ENCODE results near the gene SEPTIN5. TPM values are rescaled to one million over a fixed set of nuclear protein-coding genes. Genes with fewer than 3 reads are reported as not detected.

Gene SEPTIN5
- total RNA-seq, 1 experiment from 2014 or later: 22.4 TPM

- H3K27ac Mint-ChIP-seq: no peak overlapping the region
- no peaks in the 10 kb centered on the region for H3K9me3 Mint-ChIP-seq
- TF ChIP-seq RELA (CRISPR knock-in tag; IDR thresholded peaks at IDR 0.05; ENCODE audit: borderline replicate concordance) (no peak), PREB (CRISPR knock-in tag; IDR thresholded peaks at IDR 0.05; ENCODE audit: borderline replicate concordance) (no peak), TP53 (CRISPR knock-in tag; IDR thresholded peaks at IDR 0.05) (no peak), JUN (CRISPR knock-in tag; IDR thresholded peaks at IDR 0.05) (no peak), NFYB (CRISPR knock-in tag; conservative IDR thresholded peaks at IDR 0.05; ENCODE audit: low read depth) (no peak), HMGA2 (CRISPR knock-in tag; IDR thresholded peaks at IDR 0.05) (no peak)
- peaks cover 30% of the 10 kb centered on the region for H3K4me1 Mint-ChIP-seq
- ChIA-PET POLR2A (no interaction called here), CTCF (interaction anchor here (1.4 to 5.4 kb wide), 7 partner anchors 11 to 144 kb away, joined by 3 to 44 read pairs (median 6); partner anchors contain the start of gene GP1BB)
- H3K27me3 Mint-ChIP-seq (ENCODE audit: low read depth): peaks cover 91% of the 10 kb centered on the region
- no peak overlapping the region for H3K4me3 Mint-ChIP-seq
- no peaks in the 10 kb centered on the region for H3K36me3 Mint-ChIP-seq
- DNase-seq (ENCODE audit: low spot score): peak; percentile 41
- peak; percentile 1; the same call in 1 of the 2 replicates for ATAC-seq
Measured at GRCh38 chr22:19766240-19766510, 51.9 kb downstream of the SEPTIN5 start.

- peak; percentile 30 for TF ChIP-seq CTCF (IDR thresholded peaks at IDR 0.05)
- TF ChIP-seq NR2C2 (CRISPR knock-in tag; IDR thresholded peaks at IDR 0.05): no peak
- no peak for TF ChIP-seq SOX15 (CRISPR knock-in tag; IDR thresholded peaks at IDR 0.05)
- 0 out of 2 replicates have a peak, but pooled peaks have one; percentile 27 for TF ChIP-seq ETV6 (CRISPR knock-in tag; IDR thresholded peaks at IDR 0.05)
- Mint-ChIP-seq H3K27ac (no peak overlapping the region), H3K4me1 (peaks cover 27% of the 10 kb centered on the region), H3K9me3 (no peaks in the 10 kb centered on the region), H3K36me3 (no peaks in the 10 kb centered on the region), H3K27me3 (ENCODE audit: low read depth) (peaks cover 90% of the 10 kb centered on the region), H3K4me3 (peak overlapping the region; percentile 44)
- peak; percentile 73 for DNase-seq (ENCODE audit: low spot score)
- peak; percentile 21 for ATAC-seq
- ChIA-PET POLR2A (no interaction called here), CTCF (interaction anchor here (0.6 to 5.4 kb wide), 5 partner anchors 12 to 231 kb away, joined by 3 to 44 read pairs (median 4); partner anchors contain the start of gene GP1BB)
Measured at GRCh38 chr22:19766511-19767426, 52.5 kb downstream of the SEPTIN5 start.

GRCh38 chr22:19767427-19768341 is 53.4 kb downstream of the SEPTIN5 start:
- ATAC-seq (peak; percentile 46), DNase-seq (ENCODE audit: low spot score) (peak; percentile 70)
- TF ChIP-seq RELA (CRISPR knock-in tag; IDR thresholded peaks at IDR 0.05; ENCODE audit: borderline replicate concordance) (no peak), NR3C1 (CRISPR knock-in tag; conservative IDR thresholded peaks at IDR 0.05; ENCODE audit: low read depth) (no peak), ERG (CRISPR knock-in tag; IDR thresholded peaks at IDR 0.05) (no peak)
- Mint-ChIP-seq H3K27me3 (ENCODE audit: low read depth) (peaks cover 90% of the 10 kb centered on the region), H3K4me1 (peaks cover 21% of the 10 kb centered on the region), H3K9me3 (no peaks in the 10 kb centered on the region), H3K36me3 (no peaks in the 10 kb centered on the region), H3K27ac (no peak overlapping the region), H3K4me3 (peak overlapping the region; percentile 47)
- ChIA-PET CTCF (interaction anchor here (0.6 to 1.7 kb wide), 3 partner anchors 15 to 230 kb away, joined by 3 to 6 read pairs (median 3); partner anchors contain the start of gene GP1BB), POLR2A (no interaction called here)

- Mint-ChIP-seq H3K4me3 (no peak overlapping the region), H3K27me3 (ENCODE audit: low read depth) (peaks cover 82% of the 10 kb centered on the region), H3K9me3 (no peaks in the 10 kb centered on the region), H3K36me3 (no peaks in the 10 kb centered on the region), H3K4me1 (peaks cover 19% of the 10 kb centered on the region), H3K27ac (no peak overlapping the region)
- DNase-seq (ENCODE audit: low spot score): no peak
- ChIA-PET POLR2A (no interaction called here), CTCF (interaction anchor here (1.6 kb wide), 1 partner anchor 141 kb away, joined by 5 read pairs; no protein-coding TSS in a partner anchor)
- no peak for ATAC-seq
- TF ChIP-seq NFYB (CRISPR knock-in tag; conservative IDR thresholded peaks at IDR 0.05; ENCODE audit: low read depth) (no peak), SMAD4 (CRISPR knock-in tag; IDR thresholded peaks at IDR 0.05) (no peak), ZMAT4 (CRISPR knock-in tag; IDR thresholded peaks at IDR 0.05) (no peak), NFE2L1 (CRISPR knock-in tag; IDR thresholded peaks at IDR 0.05) (no peak), ZNF425 (CRISPR knock-in tag; conservative IDR thresholded peaks at IDR 0.05) (no peak)
Measured at GRCh38 chr22:19769393-19769715, 55.1 kb downstream of the SEPTIN5 start.

Data from WTC11 (cell line).